ENCODE results near the gene NOTO. TPM values are rescaled to one million over a fixed set of nuclear protein-coding genes. Genes with fewer than 3 reads are reported as not detected.
"Not testable (repeated sequence)": the region's sequence is repeated elsewhere in the genome, so short reads cannot be mapped to it uniquely, and the experiment has no call there.

NOTO gene
- polyA plus RNA-seq, 4 donors = not detected

DNA sequence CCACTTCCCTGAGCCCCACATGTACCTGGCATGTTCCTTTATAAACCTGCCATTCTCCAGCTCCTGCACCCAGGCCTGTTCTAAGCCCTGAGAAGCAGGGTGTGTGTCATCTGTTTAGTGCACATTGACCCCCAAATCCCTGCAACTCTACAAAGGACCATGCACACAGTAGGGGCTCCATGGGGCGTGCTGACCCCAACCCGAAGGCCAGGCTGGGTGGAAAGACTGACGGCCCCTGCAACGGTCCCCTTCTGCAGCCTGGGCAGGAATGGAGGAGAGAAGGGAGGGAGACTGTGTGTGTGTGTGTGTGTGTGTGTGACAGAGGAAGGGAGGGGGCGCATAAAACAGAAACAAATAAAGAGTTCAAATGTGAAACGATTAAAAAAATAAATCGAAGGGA, 32.0 kb upstream of the NOTO start:
- not testable (repeated sequence) for H3K4me3 ChIP-seq (ENCODE audit: low read depth in 1 of 3, low read length in 3 of 3); H3K9me3 ChIP-seq (ENCODE audit: control insufficient read depth in 2 of 2, insufficient read depth in 1 of 2, low read depth in 1 of 2, low read length in 1 of 2); DNase-seq; H3K4me1 ChIP-seq (ENCODE audit: control insufficient read depth in 3 of 3, insufficient read depth in 2 of 3, low read depth in 1 of 3, low read length in 2 of 3); FAIRE-seq; H3K36me3 ChIP-seq (ENCODE audit: control insufficient read depth in 3 of 3, insufficient read depth in 2 of 3, low read depth in 1 of 3, low read length in 3 of 3); H3K27ac ChIP-seq (ENCODE audit: low read depth in 1 of 3, low read length in 2 of 3)
- WGBS, 3 donors = 64 to 85% (median 81%) methylated on average over 5 of the region's 7 CpGs
- peaks cover 0 to 18% (median 0%) of the 10 kb centered on the region in 3 donors for H3K27me3 ChIP-seq (ENCODE audit: control insufficient read depth in 3 of 3, insufficient read depth in 3 of 3, low read length in 3 of 3)

DNA sequence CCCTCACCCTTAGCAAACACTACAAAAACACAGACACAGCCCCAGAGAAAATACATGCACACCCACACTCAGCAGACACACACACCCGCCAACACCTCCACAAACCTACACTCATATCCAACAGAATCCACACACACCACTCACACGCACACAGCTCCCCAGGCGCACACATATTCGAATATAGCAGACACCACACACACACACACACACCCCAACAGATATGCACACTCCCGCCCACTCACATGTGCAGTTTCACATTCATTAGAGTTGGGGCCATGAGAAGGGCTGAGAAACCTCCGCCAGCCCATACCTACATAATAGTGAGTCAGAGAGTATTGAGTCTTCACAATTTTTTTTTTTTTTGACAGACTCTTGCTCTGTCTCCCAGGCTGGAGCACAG, 29.4 kb upstream of the NOTO start:
- peaks cover 0 to 23% (median 8%) of the 10 kb centered on the region in 3 donors for H3K4me1 ChIP-seq (ENCODE audit: control insufficient read depth in 3 of 3, insufficient read depth in 2 of 3, low read depth in 1 of 3, low read length in 2 of 3)
- no peaks in the 10 kb centered on the region for H3K36me3 ChIP-seq (ENCODE audit: control insufficient read depth in 3 of 3, insufficient read depth in 2 of 3, low read depth in 1 of 3, low read length in 3 of 3)
- peak in 1 of 2 donors; percentile 12 for DNase-seq
- no peak overlapping the region for H3K27ac ChIP-seq (ENCODE audit: low read depth in 1 of 3, low read length in 2 of 3)
- H3K9me3 ChIP-seq (ENCODE audit: control insufficient read depth in 2 of 2, insufficient read depth in 1 of 2, low read depth in 1 of 2, low read length in 1 of 2) = no peaks in the 10 kb centered on the region
- peaks cover 0 to 35% (median 4%) of the 10 kb centered on the region in 3 donors for H3K27me3 ChIP-seq (ENCODE audit: control insufficient read depth in 3 of 3, insufficient read depth in 3 of 3, low read length in 3 of 3)
- FAIRE-seq = no peak
- 75 to 87% (median 76%) methylated on average over 6 of the region's 6 CpGs for WGBS, 3 donors
- no peak overlapping the region for H3K4me3 ChIP-seq (ENCODE audit: low read depth in 1 of 3, low read length in 3 of 3)

DNA sequence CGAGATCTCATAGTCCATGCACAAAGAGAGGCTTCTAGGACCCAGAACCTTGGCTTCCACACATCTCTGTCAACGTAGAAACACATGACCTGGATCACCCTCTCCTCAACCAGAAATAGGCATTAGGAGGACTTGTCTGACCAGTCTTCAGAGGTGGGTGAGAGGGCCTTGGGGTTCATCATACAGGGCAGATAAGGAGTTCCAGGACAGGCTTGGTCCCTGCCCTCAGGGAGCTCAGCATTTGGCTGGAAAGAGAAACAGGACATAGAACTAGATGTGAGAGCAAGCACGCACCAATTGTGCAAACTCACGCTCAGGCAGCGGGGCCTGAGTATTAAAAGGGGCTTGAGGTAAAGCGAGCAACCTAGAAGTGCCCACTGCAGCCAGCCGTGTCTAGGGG, 28.6 kb upstream of the NOTO start:
- FAIRE-seq = no peak
- WGBS, 3 donors = 88 to 95% (median 90%) methylated on average over 7 of the region's 7 CpGs
- Histone ChIP-seq H3K27me3 (ENCODE audit: control insufficient read depth in 3 of 3, insufficient read depth in 3 of 3, low read length in 3 of 3) (peaks cover 0 to 41% (median 4%) of the 10 kb centered on the region in 3 donors), H3K36me3 (ENCODE audit: control insufficient read depth in 3 of 3, insufficient read depth in 2 of 3, low read depth in 1 of 3, low read length in 3 of 3) (no peaks in the 10 kb centered on the region), H3K4me3 (ENCODE audit: low read depth in 1 of 3, low read length in 3 of 3) (no peak overlapping the region), H3K4me1 (ENCODE audit: control insufficient read depth in 3 of 3, insufficient read depth in 2 of 3, low read depth in 1 of 3, low read length in 2 of 3) (peaks cover 0 to 24% (median 8%) of the 10 kb centered on the region in 3 donors), H3K9me3 (ENCODE audit: control insufficient read depth in 2 of 2, insufficient read depth in 1 of 2, low read depth in 1 of 2, low read length in 1 of 2) (no peaks in the 10 kb centered on the region), H3K27ac (ENCODE audit: low read depth in 1 of 3, low read length in 2 of 3) (no peak overlapping the region)
- DNase-seq = no peak

DNA sequence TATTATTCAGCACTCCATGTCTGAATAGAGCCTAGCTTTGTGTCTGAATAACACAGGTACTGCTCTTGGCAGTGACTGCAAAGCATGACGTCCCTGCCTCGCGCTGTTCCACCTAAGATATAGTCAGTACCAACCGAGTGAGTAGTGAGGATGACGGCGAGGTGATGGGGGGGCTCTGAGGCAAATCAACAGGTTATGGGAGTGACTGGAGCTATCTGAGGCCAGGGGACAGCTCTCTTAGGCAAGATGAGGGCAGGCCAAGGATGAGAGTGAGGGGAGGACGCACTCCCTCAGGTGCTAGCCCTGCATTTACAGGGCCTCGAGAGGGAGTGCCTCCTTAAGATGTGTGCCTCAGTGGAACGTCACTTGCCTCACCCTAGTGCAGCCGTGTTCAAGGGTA, 28.1 kb upstream of the NOTO start:
- DNase-seq (no peak), FAIRE-seq (no peak)
- H3K36me3 ChIP-seq (ENCODE audit: control insufficient read depth in 3 of 3, insufficient read depth in 2 of 3, low read depth in 1 of 3, low read length in 3 of 3) = no peaks in the 10 kb centered on the region
- H3K4me3 ChIP-seq (ENCODE audit: low read depth in 1 of 3, low read length in 3 of 3) = no peak overlapping the region
- H3K4me1 ChIP-seq (ENCODE audit: control insufficient read depth in 3 of 3, insufficient read depth in 2 of 3, low read depth in 1 of 3, low read length in 2 of 3) = peaks cover 0 to 24% (median 8%) of the 10 kb centered on the region in 3 donors
- H3K9me3 ChIP-seq (ENCODE audit: control insufficient read depth in 2 of 2, insufficient read depth in 1 of 2, low read depth in 1 of 2, low read length in 1 of 2) = no peaks in the 10 kb centered on the region
- peaks cover 0 to 41% (median 4%) of the 10 kb centered on the region in 3 donors for H3K27me3 ChIP-seq (ENCODE audit: control insufficient read depth in 3 of 3, insufficient read depth in 3 of 3, low read length in 3 of 3)
- 94 to 99% (median 96%) methylated on average over 9 to 10 of the region's 10 CpGs for WGBS, 3 donors
- H3K27ac ChIP-seq (ENCODE audit: low read depth in 1 of 3, low read length in 2 of 3) = no peak overlapping the region

DNA sequence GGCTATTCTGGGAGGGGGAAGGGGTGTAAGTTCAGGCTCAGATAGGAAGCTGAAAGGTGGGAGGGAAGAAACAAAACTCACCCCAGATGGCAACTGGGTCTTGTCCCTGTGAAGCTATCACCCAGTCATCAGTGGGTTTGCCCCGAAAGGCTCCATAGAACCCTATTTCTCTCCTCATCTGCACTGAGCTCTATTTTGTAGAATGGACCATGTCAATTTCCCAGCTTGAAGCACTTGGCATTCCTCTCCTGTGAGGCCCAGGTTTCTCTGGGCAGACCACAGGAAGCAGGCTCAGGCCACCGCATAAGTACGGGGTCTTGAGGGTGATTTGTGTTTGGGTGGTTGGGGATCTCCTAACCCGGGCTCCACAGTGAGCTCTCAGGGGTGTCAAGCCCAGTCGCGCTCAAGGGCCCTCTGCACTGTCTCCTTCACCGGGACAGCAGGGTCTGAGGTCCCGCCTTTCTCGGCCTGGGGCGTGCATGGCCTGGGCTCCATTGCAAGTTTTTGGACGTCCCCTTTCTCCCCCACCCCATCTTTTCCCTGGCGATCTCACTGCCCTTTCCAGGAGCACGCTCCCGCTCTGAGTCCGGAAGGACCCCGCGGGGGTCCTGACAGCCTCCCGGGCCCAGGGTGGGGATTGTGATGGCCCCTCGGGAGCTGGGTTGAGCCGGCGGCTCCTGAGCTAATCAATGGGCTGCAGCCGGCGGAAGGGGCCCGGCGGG, 27.3 kb upstream of the NOTO start:
- 37 to 42% (median 39%) methylated on average over 19 to 25 of the region's 25 CpGs for WGBS, 3 donors
- no peaks in the 10 kb centered on the region for H3K9me3 ChIP-seq (ENCODE audit: control insufficient read depth in 2 of 2, insufficient read depth in 1 of 2, low read depth in 1 of 2, low read length in 1 of 2)
- peak overlapping the region in 2 of 3 donors; percentile 17 to 46 for H3K4me3 ChIP-seq (ENCODE audit: low read depth in 1 of 3, low read length in 3 of 3)
- no peak overlapping the region for H3K27ac ChIP-seq (ENCODE audit: low read depth in 1 of 3, low read length in 2 of 3)
- peaks cover 0 to 24% (median 8%) of the 10 kb centered on the region in 3 donors for H3K4me1 ChIP-seq (ENCODE audit: control insufficient read depth in 3 of 3, insufficient read depth in 2 of 3, low read depth in 1 of 3, low read length in 2 of 3)
- H3K36me3 ChIP-seq (ENCODE audit: control insufficient read depth in 3 of 3, insufficient read depth in 2 of 3, low read depth in 1 of 3, low read length in 3 of 3) = no peaks in the 10 kb centered on the region
- peaks cover 0 to 41% (median 4%) of the 10 kb centered on the region in 3 donors for H3K27me3 ChIP-seq (ENCODE audit: control insufficient read depth in 3 of 3, insufficient read depth in 3 of 3, low read length in 3 of 3)
- DNase-seq (no peak), FAIRE-seq (no peak)

DNA sequence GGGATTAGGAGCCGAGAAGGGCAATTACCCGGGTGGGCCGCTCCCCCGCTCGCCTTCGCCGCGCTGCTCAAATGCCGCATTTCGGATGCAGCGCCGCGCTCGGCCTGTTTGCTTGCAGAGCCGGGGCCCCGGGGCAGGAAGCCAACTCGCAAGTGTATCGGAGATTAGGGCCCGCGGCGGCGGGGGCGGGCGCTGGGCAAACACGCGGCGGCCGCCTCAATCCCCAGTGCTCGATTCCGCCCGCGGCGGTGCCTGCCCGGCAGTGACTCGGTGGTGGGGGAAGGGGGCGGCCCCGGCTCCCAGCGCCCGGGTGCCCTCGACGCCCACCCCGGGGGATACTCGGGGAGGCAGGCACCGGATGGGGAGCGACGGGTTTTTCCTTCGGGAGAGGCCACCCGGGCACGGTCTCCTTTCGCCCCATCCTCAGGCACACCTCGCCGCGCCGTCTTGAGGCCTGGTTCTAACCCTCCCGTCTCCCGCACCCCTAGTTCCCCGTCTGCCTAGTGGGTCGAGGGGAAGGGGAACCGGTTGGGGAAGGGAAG, 26.6 kb upstream of the NOTO start:
- FAIRE-seq = no peak
- DNase-seq = peak; percentile 51 to 77
- H3K4me3 ChIP-seq (ENCODE audit: low read depth in 1 of 3, low read length in 3 of 3) = peak overlapping the region; percentile 17 to 46 (median 25)
- WGBS, 3 donors = 0 to 1% (median 0%) methylated on average over 35 to 59 of the region's 59 CpGs
- H3K4me1 ChIP-seq (ENCODE audit: control insufficient read depth in 3 of 3, insufficient read depth in 2 of 3, low read depth in 1 of 3, low read length in 2 of 3) = peaks cover 0 to 24% (median 8%) of the 10 kb centered on the region in 3 donors
- no peak overlapping the region for H3K27ac ChIP-seq (ENCODE audit: low read depth in 1 of 3, low read length in 2 of 3)
- H3K9me3 ChIP-seq (ENCODE audit: control insufficient read depth in 2 of 2, insufficient read depth in 1 of 2, low read depth in 1 of 2, low read length in 1 of 2) = no peaks in the 10 kb centered on the region
- no peaks in the 10 kb centered on the region for H3K36me3 ChIP-seq (ENCODE audit: control insufficient read depth in 3 of 3, insufficient read depth in 2 of 3, low read depth in 1 of 3, low read length in 3 of 3)
- peaks cover 0 to 41% (median 4%) of the 10 kb centered on the region in 3 donors for H3K27me3 ChIP-seq (ENCODE audit: control insufficient read depth in 3 of 3, insufficient read depth in 3 of 3, low read length in 3 of 3)

DNA sequence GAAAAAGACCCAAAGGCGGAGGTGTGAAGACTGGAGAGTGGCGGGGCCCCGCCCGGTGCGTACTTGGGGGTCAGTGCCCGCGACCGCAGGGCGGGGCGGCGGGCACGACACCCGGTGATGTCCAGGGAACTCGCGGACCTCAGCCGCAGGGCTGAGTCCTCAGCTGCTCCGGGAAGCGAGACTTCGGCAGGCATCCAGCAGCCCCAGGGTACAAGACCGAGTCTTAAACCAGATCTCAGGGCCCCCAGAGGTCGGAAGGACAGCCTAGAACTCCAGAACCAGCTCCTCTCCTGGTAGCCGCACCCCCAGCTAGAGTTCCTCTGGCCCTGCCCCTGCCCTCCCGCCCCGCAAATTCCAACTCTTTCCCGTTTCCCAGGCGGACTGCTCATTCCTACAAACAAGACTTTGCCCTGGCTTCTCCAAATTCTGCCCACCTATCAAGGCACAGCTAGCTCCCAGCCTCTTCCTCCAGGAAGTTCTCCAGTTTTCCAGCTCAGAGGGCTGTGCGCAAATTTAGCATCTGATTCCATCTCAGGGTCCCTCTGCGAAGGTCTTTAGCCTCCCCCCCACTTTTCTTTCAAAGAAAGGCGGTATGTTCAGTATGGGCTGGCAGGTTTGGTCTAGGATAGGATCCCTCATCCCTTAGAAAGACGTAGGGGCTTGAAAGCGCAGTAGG, 26.0 kb upstream of the NOTO start:
- Histone ChIP-seq H3K9me3 (ENCODE audit: control insufficient read depth in 2 of 2, insufficient read depth in 1 of 2, low read depth in 1 of 2, low read length in 1 of 2) (no peaks in the 10 kb centered on the region), H3K4me3 (ENCODE audit: low read depth in 1 of 3, low read length in 3 of 3) (peak overlapping the region in 2 of 3 donors; percentile 46 to 59), H3K27ac (ENCODE audit: low read depth in 1 of 3, low read length in 2 of 3) (peak overlapping the region in 1 of 3 donors; percentile 84), H3K4me1 (ENCODE audit: control insufficient read depth in 3 of 3, insufficient read depth in 2 of 3, low read depth in 1 of 3, low read length in 2 of 3) (peaks cover 0 to 24% (median 8%) of the 10 kb centered on the region in 3 donors), H3K27me3 (ENCODE audit: control insufficient read depth in 3 of 3, insufficient read depth in 3 of 3, low read length in 3 of 3) (peaks cover 0 to 41% (median 4%) of the 10 kb centered on the region in 3 donors), H3K36me3 (ENCODE audit: control insufficient read depth in 3 of 3, insufficient read depth in 2 of 3, low read depth in 1 of 3, low read length in 3 of 3) (no peaks in the 10 kb centered on the region)
- DNase-seq = peak; percentile 31 to 57
- 2 to 6% (median 3%) methylated on average over 21 to 31 of the region's 31 CpGs for whole genome bisulfite sequencing, 3 donors
- no peak for FAIRE-seq

DNA sequence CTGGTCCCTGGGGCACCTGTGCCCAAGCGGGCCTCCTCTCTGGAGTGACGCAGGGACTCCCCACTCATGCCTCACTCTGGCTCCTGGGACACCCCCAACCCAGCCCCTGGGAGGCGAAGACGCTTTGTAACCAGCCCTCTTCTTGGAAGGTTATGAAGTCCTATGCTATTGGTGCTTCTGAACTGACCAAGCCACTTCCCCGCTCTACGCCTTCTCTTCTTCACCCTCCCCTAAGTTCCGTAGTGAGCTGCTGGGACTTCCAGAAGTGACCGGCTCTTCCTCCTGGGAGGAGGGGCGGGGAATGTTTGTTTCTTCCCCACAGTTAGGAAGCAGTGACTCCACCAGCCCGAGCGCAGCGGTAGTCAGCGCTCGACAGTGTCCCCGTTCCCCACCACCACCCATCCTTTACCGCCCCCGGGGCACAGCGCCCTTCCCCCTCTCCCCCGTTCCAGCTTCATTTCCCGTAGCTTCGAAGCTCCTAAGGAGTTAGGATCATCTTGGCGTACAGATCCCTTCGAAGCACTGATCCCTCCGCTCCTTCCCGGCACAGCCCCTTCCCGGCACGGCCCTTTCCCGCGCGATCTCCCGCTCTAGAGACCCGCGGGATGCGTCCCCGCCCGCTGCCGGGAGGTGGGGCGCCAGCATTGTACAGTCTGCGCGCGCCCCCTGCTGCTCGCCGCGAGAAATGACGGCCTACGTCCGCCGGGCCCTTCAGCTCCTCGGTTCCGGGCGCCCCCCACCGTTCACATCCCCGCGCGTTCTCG, 25.3 kb upstream of the NOTO start:
- H3K27me3 ChIP-seq (ENCODE audit: control insufficient read depth in 3 of 3, insufficient read depth in 3 of 3, low read length in 3 of 3) = peaks cover 0 to 41% (median 4%) of the 10 kb centered on the region in 3 donors
- peak; percentile 75 to 94 for DNase-seq
- peaks cover 0 to 24% (median 8%) of the 10 kb centered on the region in 3 donors for H3K4me1 ChIP-seq (ENCODE audit: control insufficient read depth in 3 of 3, insufficient read depth in 2 of 3, low read depth in 1 of 3, low read length in 2 of 3)
- peak overlapping the region; percentile 31 to 59 (median 45) for H3K4me3 ChIP-seq (ENCODE audit: low read depth in 1 of 3, low read length in 3 of 3)
- no peaks in the 10 kb centered on the region for H3K9me3 ChIP-seq (ENCODE audit: control insufficient read depth in 2 of 2, insufficient read depth in 1 of 2, low read depth in 1 of 2, low read length in 1 of 2)
- FAIRE-seq = no peak
- peak overlapping the region in 1 of 3 donors; percentile 84 for H3K27ac ChIP-seq (ENCODE audit: low read depth in 1 of 3, low read length in 2 of 3)
- 0 to 1% (median 1%) methylated on average over 48 to 56 of the region's 56 CpGs for WGBS, 3 donors
- no peaks in the 10 kb centered on the region for H3K36me3 ChIP-seq (ENCODE audit: control insufficient read depth in 3 of 3, insufficient read depth in 2 of 3, low read depth in 1 of 3, low read length in 3 of 3)
